GM18873 (cell line): ENCODE measurements around the gene MOSMO.
"Not testable (repeated sequence)": the region's sequence is repeated elsewhere in the genome, so short reads cannot be mapped to it uniquely, and the experiment has no call there.

Experiments used
- ATAC-seq: cut with Tn5 transposase; IDR thresholded peaks from one replicate; pipeline ENCODE4 v1.9.1; 2021; ENCODE audit warnings: mild to moderate bottlenecking, moderate library complexity, moderate number of reproducible peaks; ENCODE audit not compliant: unreplicated experiment, low FRiP score

The MOSMO gene

GRCh38 chr16:22034503-22034902, 26.6 kb downstream of the MOSMO start:
- ATAC-seq, result no peak

- no peak for ATAC-seq
Measured at GRCh38 chr16:22035153-22035552, 27.2 kb downstream of the MOSMO start.

- ATAC-seq, result not testable (repeated sequence)
Measured at GRCh38 chr16:22043882-22044281, 36.0 kb downstream of the MOSMO start.

GRCh38 chr16:22045888-22046287, 38.0 kb downstream of the MOSMO start:
- ATAC-seq, result not testable (repeated sequence)

- no peak for ATAC-seq
Measured at GRCh38 chr16:22050963-22051362, 43.1 kb downstream of the MOSMO start.

- no peak for ATAC-seq
Measured at GRCh38 chr16:22052980-22053379, 45.1 kb downstream of the MOSMO start.

GRCh38 chr16:22053921-22054341, 46.0 kb downstream of the MOSMO start:
- no peak for ATAC-seq

GRCh38 chr16:22054847-22055590, 47.1 kb downstream of the MOSMO start:
- ATAC-seq, result no peak

GRCh38 chr16:22055881-22056280, 48.0 kb downstream of the MOSMO start:
- no peak for ATAC-seq

- ATAC-seq, result no peak
Measured at GRCh38 chr16:22063888-22064467, 56.1 kb downstream of the MOSMO start.

GRCh38 chr16:22065252-22065651, 57.3 kb downstream of the MOSMO start:
- ATAC-seq, result no peak

- no peak for ATAC-seq
Measured at GRCh38 chr16:22070361-22071330, 62.7 kb downstream of the MOSMO start.

- ATAC-seq, result no peak
Measured at GRCh38 chr16:22071331-22071910, 63.5 kb downstream of the MOSMO start.

GRCh38 chr16:22073350-22073749, 65.4 kb downstream of the MOSMO start:
- no peak for ATAC-seq

- no peak for ATAC-seq
Measured at GRCh38 chr16:22075043-22075757, 67.3 kb downstream of the MOSMO start.

GRCh38 chr16:22075776-22076175, 67.9 kb downstream of the MOSMO start:
- no peak for ATAC-seq

GRCh38 chr16:22077700-22078313, 69.9 kb downstream of the MOSMO start:
- no peak for ATAC-seq

GRCh38 chr16:22078656-22079055, 70.7 kb downstream of the MOSMO start:
- no peak for ATAC-seq

- no peak for ATAC-seq
Measured at GRCh38 chr16:22081050-22081449, 73.1 kb downstream of the MOSMO start.

- no peak for ATAC-seq
Measured at GRCh38 chr16:22086440-22086839, 78.5 kb downstream of the MOSMO start.
